Measurements from ENCODE around the gene CLCA2. TPM values are rescaled to one million over a fixed set of nuclear protein-coding genes. Genes with fewer than 3 reads are reported as not detected.
"Not testable (repeated sequence)": the region's sequence is repeated elsewhere in the genome, so short reads cannot be mapped to it uniquely, and the experiment has no call there.

CLCA2 gene
- polyA plus RNA-seq, 4 donors = 0.03 to 0.08 TPM; not detected in 2

DNA sequence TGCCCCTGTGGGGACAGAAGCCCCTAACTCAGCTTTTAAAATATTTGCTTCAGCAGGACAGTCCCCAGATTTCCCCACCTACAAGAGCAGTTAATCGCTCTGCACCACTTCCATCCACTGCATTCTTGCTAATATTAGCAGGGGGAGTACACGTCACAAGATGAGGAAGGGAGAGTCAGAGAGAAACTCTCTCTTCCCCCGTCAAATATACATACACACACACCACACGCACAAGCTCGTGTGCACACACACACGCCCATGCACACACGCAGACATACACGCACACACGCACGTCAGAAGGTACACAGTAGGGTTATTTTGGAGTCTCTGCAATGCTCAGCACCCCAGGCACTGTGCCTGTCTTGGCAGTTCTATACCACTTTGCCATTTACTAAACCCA is 46.9 kb downstream of the CLCA2 start:
- no peak for DNase-seq (ENCODE audit: low read depth in 4 of 4, low spot score in 3 of 4)

DNA sequence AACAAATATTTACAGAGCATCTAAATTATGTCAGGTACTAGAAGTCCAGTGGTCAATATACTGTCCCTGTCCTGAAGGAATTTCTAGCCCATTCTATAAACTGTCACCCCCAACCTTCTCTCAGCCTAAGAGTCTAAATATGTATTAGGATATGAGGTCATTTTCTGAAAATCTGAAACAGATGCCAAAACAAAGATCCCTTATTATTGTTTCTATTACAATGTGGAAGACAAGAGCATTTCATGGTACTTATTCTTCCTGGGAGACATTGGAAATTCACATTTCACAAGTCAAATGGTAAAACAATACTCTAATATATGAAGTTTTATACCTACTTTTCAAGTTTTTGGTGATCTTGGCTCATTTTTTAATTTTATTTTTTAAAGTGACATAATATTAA is 47.3 kb downstream of the CLCA2 start:
- DNase-seq (ENCODE audit: low read depth in 4 of 4, low spot score in 3 of 4) = no peak

DNA sequence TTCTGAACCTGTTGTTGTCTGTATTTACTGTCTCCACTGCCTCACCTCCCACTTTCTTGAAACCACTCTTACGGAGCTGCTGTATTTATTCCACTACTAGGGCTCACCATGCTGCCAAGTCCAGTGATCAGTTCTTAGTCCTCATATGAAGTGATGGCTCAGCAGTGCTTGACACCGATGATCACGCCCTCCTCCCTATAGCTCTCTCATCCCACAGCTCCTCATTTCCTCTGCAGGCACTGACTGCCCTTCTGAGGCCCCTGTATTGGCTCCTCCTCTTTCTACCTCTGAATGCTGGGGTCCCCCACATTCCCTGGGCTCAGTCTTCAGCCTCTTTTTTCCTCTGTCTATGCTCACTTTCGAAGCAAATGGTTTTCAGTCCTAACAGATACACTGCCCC is 48.2 kb downstream of the CLCA2 start:
- DNase-seq (ENCODE audit: low read depth in 4 of 4, low spot score in 3 of 4) = no peak

DNA sequence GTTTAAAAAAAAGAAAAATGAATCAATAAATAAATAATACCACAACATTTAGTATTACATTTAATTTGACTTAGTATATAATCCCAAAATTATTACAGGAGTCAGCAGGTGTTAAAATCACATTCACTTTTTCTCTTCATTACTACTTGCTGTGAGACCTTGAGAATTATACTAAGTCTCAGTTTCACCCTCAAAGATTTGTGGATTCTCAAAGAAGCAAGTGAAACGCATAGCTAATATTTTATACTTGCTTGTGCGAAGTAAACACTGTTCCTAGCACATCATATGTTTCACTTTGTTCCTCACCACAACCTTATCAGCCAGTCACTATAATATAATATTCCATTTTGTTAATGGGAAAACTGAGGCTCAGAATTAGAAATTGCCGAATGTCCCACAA is 48.8 kb downstream of the CLCA2 start:
- no peak for DNase-seq (ENCODE audit: low read depth in 4 of 4, low spot score in 3 of 4)

DNA sequence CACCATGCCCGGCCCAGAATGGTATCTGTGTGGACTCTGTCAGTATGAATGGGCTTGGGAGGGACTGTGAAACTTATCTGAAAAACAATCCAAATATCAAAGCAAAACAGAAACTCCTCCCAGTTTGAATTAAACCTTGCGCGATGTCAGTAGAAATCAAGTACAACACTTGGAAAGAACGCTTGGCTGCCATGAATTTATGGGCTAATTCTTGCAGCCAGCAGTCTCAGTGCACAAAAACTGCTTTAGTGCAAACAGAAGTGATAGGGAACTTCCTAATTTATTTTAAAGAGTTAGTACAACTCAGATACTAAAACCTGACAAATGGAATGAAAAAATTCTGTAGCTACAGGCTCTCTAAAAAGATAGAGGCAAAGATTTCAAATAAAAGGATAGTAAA is 53.3 kb downstream of the CLCA2 start:
- DNase-seq (ENCODE audit: low read depth in 4 of 4, low spot score in 3 of 4) = no peak

DNA sequence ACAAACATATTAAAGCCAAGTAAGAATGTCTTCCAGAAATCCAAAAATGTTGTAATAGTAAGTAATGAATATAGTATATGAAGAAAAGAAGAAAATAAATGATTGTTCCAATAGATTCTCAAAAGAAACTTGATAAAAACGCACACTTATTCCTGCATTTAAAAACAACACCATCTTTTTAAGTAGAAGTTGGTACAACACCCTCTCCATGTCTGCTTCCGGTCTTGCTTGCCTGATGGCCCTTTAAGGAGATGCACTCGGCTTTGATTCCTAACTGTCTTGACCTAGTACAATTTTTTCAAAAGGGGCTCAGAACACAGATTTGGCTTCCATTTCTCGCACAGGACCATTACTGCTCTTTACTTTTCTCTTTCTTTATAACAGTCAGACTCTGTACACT is 53.7 kb downstream of the CLCA2 start:
- DNase-seq (ENCODE audit: low read depth in 4 of 4, low spot score in 3 of 4) = no peak

DNA sequence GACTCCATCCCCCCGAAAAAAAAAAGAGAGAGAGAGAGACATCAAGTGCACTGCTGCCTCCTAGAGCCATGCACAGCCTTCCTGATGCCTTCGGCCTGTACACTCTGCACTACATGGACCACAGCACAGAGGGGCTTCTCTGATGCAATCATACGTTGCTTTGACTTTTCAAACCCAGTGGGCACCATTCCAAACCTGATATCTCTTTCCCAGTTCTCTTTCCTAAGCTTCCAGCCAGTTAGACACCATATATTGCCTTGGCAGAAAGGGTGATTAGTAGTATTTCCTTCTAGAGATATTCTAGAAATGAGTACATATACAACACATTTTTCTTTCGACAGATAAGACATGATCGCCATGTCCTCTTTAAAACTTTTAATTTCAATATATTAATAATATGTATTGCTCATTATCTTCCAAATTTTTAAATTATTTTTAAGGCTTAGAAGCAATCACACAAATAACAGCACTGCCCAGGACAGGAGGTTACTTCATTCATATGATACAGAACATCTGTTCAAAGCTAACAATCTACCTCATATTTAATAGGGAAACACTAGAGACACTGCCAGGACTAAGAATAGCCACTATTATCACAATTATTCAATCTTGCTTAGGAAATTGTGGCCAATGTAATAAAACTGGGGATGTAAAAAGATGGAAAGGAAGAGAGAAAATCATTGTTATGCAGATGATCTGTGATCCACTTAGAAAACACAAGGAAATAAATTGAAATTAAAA is 54.6 kb downstream of the CLCA2 start:
- DNase-seq (ENCODE audit: low read depth in 4 of 4, low spot score in 3 of 4) = no peak

DNA sequence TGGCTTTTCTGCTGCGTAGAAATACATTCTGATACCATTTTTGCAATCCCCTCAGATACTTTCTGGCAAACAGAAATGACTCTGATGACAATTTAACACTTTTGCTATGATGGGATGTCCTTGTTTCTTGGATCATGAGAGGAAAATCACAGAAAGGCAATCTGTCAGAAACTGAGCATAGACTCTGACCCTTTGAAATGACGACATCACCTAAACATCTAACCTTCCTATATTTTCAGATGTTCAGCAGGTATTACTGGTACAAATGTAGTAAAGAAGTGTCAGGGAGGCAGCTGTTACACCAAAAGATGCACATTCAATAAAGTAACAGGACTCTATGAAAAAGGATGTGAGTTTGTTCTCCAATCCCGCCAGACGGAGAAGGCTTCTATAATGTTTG is 58.0 kb downstream of the CLCA2 start:
- DNase-seq (ENCODE audit: low read depth in 4 of 4, low spot score in 3 of 4) = no peak

DNA sequence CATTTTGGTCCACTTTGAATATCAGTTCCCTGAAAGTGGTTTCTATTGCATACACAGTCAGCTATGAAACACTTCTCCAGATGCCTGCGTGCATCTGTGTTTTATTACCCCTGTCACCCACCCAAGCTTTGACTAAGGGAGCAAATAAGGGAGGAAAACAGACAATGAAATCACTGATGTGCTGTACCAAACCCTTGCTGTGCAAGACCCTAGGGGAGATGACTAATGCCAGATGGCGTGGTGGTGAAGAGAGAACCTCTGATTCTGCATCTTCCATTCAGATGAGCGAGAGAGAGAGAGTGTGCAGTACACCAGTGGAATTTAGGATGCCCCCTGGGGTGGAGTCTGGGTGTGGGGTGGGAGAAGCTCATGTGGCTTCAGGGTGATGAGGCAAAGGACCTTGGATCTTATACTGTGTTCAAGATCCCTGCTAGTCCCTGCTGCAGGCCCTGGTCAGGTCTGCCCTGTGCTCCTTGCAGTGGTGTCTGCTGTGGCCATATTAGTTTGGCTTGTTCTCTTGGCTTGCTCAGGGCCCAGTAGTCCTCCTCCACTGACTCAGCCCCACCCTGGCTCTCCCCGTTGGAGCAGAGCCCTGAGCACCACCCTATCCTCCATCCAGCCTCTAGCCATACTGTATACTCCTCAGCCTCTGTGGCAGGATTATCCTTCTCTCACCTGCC is 63.3 kb downstream of the CLCA2 start:
- no peak for DNase-seq (ENCODE audit: low read depth in 4 of 4, low spot score in 3 of 4)

DNA sequence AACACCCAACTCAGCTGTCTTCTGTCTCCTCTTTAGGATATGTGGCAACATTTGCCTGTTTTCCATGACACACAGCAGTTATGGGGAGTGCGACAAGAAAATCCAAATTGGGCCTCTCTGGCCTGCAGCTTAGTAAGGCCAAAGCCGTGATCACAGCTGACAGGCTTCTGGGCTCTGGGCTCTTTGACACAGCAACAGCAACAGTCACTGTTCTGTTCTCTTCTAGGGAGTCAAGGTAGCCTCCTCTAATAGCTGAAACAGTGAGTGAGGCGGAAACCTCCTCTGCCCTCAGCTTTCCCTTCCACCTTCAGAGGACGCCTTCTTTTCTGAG is 63.8 kb downstream of the CLCA2 start:
- no peak for DNase-seq (ENCODE audit: low read depth in 4 of 4, low spot score in 3 of 4)

DNA sequence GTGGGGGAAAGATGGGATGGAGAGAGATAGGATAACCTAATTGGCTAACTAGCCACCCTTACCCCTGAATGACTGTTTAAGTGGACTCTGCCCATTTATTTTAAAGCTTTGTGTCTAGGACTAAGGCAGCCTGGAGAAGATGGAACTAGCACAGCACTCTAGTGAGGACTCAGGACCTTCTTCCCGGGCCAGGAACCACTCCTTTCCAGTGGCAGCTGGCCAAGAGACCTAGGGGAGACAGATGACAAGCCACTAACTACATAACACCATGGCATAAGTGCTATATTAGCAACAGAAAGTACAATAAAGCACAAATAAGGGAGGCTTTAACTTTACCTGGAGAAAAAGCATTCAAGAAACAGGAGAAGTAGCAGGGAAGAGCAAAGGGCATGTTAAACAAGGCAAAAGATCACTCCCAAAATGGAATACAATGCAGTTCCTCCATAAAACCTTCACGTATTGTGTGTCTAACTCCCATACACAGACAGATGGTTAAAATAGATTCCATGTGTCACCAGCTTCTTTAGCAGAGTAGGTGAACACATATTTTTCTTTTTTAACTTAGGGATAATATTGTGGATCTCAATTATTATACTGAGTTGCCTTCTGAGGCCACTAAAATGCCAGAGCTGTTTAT is 65.4 kb downstream of the CLCA2 start:
- DNase-seq (ENCODE audit: low read depth in 4 of 4, low spot score in 3 of 4) = no peak

DNA sequence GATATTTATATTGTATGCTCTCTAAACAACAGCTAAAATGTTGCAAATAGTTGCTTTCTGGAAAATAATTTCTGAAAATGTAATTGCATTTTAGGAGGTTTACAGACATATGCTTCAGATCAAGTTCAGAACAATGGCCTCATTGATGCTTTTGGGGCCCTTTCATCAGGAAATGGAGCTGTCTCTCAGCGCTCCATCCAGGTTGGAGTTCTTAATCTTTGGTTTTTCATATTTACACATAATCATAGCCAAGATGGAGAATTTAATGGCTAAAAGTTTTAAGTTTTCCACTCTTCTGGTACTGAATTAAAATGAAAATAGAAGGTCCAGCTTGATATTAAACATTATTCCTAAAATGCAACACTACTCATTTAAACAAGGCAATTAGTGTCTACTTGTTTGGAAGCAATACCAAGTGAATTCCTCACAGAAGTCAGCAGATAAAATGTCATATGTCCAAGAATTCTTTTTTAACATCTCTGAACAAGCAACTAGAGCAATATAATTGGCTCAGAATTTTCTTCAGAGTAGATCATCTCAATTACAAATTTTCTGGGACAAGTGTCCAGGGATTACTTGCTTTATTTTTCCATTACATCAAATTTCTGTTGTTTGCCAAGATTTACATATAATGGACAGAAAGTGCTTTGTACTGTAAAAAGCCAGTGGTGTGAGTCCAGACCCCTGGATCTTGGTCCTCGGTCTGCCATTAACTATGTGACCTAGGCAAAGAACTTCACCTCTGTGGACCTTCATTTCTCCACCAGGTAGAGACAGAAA is 67.4 kb downstream of the CLCA2 start:
- DNase-seq (ENCODE audit: low read depth in 4 of 4, low spot score in 3 of 4) = no peak

DNA sequence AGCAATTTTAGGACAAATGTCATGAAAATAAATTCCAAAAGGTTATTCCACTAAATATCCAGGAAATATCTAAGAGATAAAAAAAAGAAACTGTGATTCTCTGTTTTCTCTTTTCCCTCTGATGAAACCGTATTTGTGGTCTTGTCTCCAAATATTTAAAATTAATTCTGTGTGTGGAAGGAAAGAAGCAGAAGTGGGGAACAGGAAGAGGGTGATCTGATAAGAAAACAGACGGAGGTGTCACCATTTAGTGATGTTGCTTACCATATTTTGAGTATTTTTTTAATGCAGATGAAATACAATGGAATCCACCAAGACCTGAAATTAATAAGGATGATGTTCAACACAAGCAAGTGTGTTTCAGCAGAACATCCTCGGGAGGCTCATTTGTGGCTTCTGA is 74.3 kb downstream of the CLCA2 start:
- no peak for DNase-seq (ENCODE audit: low read depth in 4 of 4, low spot score in 3 of 4)

DNA sequence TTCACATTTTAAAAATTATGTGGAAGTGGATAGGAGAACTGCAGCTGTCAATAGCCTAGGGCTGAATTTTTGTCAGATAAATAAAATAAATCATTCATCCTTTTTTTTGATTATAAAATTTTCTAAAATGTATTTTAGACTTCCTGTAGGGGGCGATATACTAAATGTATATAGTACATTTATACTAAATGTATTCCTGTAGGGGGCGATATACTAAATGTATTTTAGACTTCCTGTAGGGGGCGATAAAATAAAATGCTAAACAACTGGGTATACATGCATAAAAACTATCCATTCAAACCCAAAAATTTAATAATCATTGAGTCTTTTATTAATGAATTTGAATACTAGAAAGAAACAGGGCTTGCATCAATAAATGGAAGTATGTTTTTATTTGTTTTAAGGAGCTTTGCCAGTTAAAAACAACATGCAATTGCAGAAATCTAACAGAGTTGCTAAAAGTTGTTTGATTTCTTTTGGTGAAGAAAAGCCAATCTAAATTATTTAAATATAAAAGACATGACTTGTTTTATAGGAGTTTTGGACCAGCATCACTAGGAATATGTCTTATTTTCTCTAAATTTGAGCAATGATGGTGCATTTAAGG is 76.1 kb downstream of the CLCA2 start:
- DNase-seq (ENCODE audit: low read depth in 4 of 4, low spot score in 3 of 4) = no peak

DNA sequence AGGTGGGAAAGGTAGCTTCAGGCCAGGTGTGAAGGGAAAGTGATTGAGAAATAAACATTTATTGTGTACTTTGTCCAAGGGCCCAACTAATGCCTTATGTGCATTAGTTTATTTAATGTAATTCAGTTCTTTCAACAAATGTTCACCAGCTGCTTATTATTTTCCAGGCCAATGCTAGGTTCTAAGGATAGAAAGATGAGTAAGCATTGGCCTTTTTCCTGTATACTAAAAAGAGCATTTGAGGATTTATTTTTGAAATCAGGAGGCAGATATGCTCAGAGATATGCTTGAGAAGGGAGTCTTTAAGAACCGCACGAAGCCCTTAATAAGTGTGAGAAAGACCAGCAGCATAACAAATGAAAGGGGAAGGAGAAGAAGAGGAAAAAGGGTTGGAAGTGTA is 76.7 kb downstream of the CLCA2 start:
- DNase-seq (ENCODE audit: low read depth in 4 of 4, low spot score in 3 of 4) = no peak

DNA sequence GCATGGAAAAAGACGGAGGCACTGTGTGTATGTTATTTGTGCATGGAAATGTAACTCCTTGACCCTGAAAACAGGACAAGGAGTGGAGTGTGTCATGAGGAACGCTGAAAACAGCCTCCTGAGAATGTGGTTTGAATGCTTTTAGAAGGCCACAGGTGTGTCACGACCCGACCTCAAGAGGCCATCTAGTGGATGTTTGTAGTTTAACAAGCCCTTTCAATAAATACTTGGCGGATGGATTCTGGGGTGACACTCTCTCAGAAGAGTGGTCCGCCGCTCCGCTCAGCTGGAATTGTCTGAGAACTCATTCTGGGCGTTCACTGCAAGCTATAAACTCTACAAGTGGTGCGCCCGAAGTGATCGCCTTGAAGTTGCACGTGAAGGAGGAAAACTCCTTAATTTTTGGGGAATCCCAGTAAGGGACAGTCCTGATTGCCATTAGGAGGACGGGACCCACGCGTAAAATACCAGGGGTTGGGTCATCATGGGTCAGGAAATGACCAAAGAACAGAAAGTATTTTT is 78.2 kb downstream of the CLCA2 start:
- DNase-seq (ENCODE audit: low read depth in 4 of 4, low spot score in 3 of 4) = not testable (repeated sequence)

DNA sequence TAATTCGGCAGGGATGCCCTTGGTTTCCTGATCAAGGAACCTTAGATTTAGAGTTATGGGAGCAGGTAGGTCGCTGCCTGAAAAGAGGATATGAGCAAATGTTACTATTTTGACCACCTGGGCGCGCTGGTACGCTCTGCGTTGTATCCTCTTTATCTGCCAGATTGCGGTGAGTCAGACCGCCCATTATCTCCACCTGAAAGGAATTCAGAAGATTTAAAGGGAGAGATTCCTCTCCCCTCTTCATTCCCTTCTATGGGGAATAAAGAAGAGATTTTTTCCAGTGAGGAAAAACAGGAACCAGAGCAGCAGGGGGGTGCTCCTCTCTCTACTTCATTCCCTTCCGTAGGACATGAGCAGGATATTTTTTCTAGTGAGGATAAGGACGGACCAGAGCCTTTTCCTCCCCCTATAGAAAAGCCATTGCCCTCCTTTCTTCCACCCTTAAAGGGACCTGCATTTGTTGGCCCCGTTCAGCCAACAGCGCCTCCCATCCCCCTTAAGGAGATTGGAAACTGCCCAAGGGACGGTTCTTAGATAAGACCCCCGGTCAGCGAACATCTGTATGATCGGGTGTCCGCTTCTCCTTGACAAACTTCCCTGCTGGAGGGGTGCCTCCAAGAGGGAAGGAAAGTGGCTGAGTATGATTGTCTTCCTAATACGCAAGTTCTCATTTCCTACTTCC is 78.9 kb downstream of the CLCA2 start:
- DNase-seq (ENCODE audit: low read depth in 4 of 4, low spot score in 3 of 4) = no peak

DNA sequence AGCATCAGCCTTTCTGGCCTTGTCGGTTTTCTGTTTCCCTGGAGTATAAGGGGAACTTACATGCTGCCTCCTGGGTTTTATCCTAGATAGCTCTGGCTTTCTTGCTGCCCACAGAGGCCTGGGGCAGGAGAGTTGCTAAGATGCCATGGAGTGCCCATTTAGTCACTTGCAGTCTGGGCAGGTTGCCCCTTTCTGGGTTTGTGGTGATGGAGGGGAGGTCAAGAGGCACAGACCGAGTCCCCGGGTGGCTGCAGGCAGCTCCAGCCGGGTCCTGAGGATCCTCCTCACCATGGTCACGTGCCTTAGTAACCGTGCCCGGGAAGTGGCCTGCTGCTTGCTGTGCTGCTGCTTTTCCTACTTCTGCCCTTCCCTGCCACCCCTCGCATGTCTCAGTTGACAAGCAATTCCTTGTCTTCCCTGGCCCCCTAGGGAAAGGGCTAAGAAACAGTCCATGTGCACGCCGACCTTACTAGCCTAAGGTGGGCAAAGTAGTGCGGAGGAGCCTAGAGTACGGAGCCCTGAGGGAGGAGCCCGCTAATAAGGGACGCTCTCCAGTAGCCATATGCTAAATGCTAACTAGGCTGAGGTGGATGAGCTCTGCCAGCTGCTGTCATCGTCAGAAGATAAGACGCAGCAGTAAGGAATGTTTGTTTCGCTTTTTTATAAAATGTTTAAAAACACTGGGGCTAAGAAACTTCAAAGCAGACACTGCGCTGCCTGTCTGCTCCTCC is 79.6 kb downstream of the CLCA2 start:
- peak in 1 of 4 donors; percentile 12 for DNase-seq (ENCODE audit: low read depth in 4 of 4, low spot score in 3 of 4)

DNA sequence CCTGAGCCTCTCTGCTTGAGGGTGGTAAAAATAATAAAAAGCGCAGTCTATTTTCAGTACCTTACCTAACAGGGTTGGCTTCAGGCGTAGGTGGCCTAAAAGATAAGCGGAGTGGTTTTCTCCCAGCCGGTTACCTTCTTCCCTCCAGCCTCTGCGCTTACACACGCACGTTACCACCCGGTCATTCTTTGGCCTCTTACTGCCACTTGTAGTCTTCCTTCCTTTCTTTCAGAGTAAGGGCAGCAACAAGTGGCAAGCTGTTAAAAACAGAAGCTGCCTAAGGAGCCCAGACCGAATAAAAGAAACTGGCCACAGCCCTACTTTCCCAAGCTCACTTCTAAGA is 80.1 kb downstream of the CLCA2 start:
- DNase-seq (ENCODE audit: low read depth in 4 of 4, low spot score in 3 of 4) = no peak
